ENCODE results near the gene POLR2C.
A peak's percentile ranks its signal among the peaks of the same experiment; 100 is the strongest.

Gene POLR2C

GRCh38 chr16:57484515-57485005 is 22.1 kb downstream of the POLR2C start:
- no peak for TF ChIP-seq CTCF (conservative IDR thresholded peaks at IDR 0.05; ENCODE audit: low read depth, low read length)
- no peak for DNase-seq (ENCODE audit: low read depth)
- no peak overlapping the region for H3K4me3 ChIP-seq (ENCODE audit: low read length)

- no peak for DNase-seq (ENCODE audit: low read depth)
- peak overlapping the region; percentile 82 for H3K4me3 ChIP-seq (ENCODE audit: low read length)
- TF ChIP-seq CTCF (conservative IDR thresholded peaks at IDR 0.05; ENCODE audit: low read depth, low read length): no peak
Measured at GRCh38 chr16:57485091-57485915, 22.8 kb downstream of the POLR2C start.

GRCh38 chr16:57485916-57486857 is 23.7 kb downstream of the POLR2C start, which contains the start of gene DOK4:
Gene DOK4, minus strand, starts transcription at chr16:57486493. Its CDS starts 6,986 bp downstream, at chr16:57479507.
- no peak for TF ChIP-seq CTCF (conservative IDR thresholded peaks at IDR 0.05; ENCODE audit: low read depth, low read length)
- H3K4me3 ChIP-seq (ENCODE audit: low read length): peak within 1 kb of the TSS; percentile 82
- DNase-seq (ENCODE audit: low read depth): no peak

GRCh38 chr16:57486858-57487834 is 24.7 kb downstream of the POLR2C start:
- no peak for TF ChIP-seq CTCF (conservative IDR thresholded peaks at IDR 0.05; ENCODE audit: low read depth, low read length)
- peak; percentile 59 for DNase-seq (ENCODE audit: low read depth)
- H3K4me3 ChIP-seq (ENCODE audit: low read length): peak overlapping the region; percentile 39

GRCh38 chr16:57489229-57489628 is 26.8 kb downstream of the POLR2C start:
- no peak overlapping the region for H3K4me3 ChIP-seq (ENCODE audit: low read length)
- no peak for DNase-seq (ENCODE audit: low read depth)
- TF ChIP-seq CTCF (conservative IDR thresholded peaks at IDR 0.05; ENCODE audit: low read depth, low read length): no peak

GRCh38 chr16:57493767-57494166 is 31.3 kb downstream of the POLR2C start:
- no peak for TF ChIP-seq CTCF (conservative IDR thresholded peaks at IDR 0.05; ENCODE audit: low read depth, low read length)
- DNase-seq (ENCODE audit: low read depth): no peak
- no peak overlapping the region for H3K4me3 ChIP-seq (ENCODE audit: low read length)

Data from retinal pigment epithelial cell (primary cell).